HFF-Myc (cell line): Measurements from ENCODE around the gene DNAH14.

Experiments used
- DNase-seq: peaks from one replicate; pipeline ENCODE4 v3.0.0-alpha.2; 2011; ENCODE audit warnings: low read depth; ENCODE audit errors: extremely low read depth
- H3K4me3 ChIP-seq: replicated peaks from 2 replicates; pipeline ENCODE4 v1.5.1; 2011; ENCODE audit warnings: low read depth, mild to moderate bottlenecking, control low read depth, low read length
- CTCF ChIP-seq: IDR thresholded peaks from 2 replicates; pipeline ENCODE4 v1.5.1; 2012; ENCODE audit warnings: mild to moderate bottlenecking, low read depth, low read length, control low read depth; ENCODE audit errors: missing control alignments

DNAH14 gene

GRCh38 chr1:225409051-225409450 lies 479.6 kb downstream of the DNAH14 start:
- TF ChIP-seq CTCF: no peak
- H3K4me3 ChIP-seq: no peak overlapping the region
- no peak for DNase-seq

- DNase-seq: no peak
- H3K4me3 ChIP-seq: no peak overlapping the region
- TF ChIP-seq CTCF: no peak
Observed at GRCh38 chr1:225410036-225410435, 480.6 kb downstream of the DNAH14 start.

- TF ChIP-seq CTCF: no peak
- no peak overlapping the region for H3K4me3 ChIP-seq
- DNase-seq: no peak
Observed at GRCh38 chr1:225412321-225412720, 482.8 kb downstream of the DNAH14 start.

- TF ChIP-seq CTCF: no peak
- H3K4me3 ChIP-seq: no peak overlapping the region
- no peak for DNase-seq
Observed at GRCh38 chr1:225412803-225413351, 483.4 kb downstream of the DNAH14 start.

GRCh38 chr1:225413708-225414375 lies 484.4 kb downstream of the DNAH14 start:
- no peak for DNase-seq
- TF ChIP-seq CTCF: no peak
- H3K4me3 ChIP-seq: no peak overlapping the region

GRCh38 chr1:225415307-225415706 lies 485.8 kb downstream of the DNAH14 start:
- TF ChIP-seq CTCF: no peak
- DNase-seq: no peak
- no peak overlapping the region for H3K4me3 ChIP-seq
